Adrenal gland (tissue), 12 donors: ENCODE measurements around the gene TUBB4B. TPM values are rescaled to one million over a fixed set of nuclear protein-coding genes. Genes with fewer than 3 reads are reported as not detected.

Source experiments
- DNase-seq, 7 donors: peaks; one replicate each; pipeline ENCODE4 v3.0.0-alpha.2; 2019 to 2020
- H3K27ac ChIP-seq, 5 donors: fragments of 200-600 bp; sonication (generic) in 4 of 5; 1 replicate in 3 of 5; 2 replicates in 2 of 5; pipeline versions ENCODE4 v1.5.1 to v1.8.0; 2016 to 2020; ENCODE audit warnings: mild to moderate bottlenecking in 1 of 5
- H3K27me3 ChIP-seq: fragments of 200-600 bp; 2 replicates; pipeline ENCODE4 v1.8.0; 2021
- H3K36me3 ChIP-seq, 2 donors: fragments of 200-600 bp; replicated peaks in 1 of 2; 1 replicate in 1 of 2; 2 replicates in 1 of 2; pipeline versions ENCODE4 v1.5.1 to v1.8.0; 2018 to 2022
- H3K4me1 ChIP-seq, 2 donors: fragments of 200-600 bp; replicated peaks in 1 of 2; 1 replicate in 1 of 2; 2 replicates in 1 of 2; pipeline versions ENCODE4 v1.5.1 to v1.8.0; 2018 to 2021
- H3K4me3 ChIP-seq, 4 donors: fragments of 200-600 bp; sonication (generic) in 3 of 4; one replicate each; pipeline ENCODE4 v1.5.1; 2016 to 2018
- H3K9me3 ChIP-seq, 3 donors: fragments of 200-600 bp; sonication (generic) in 1 of 3; replicated peaks in 1 of 3; 1 replicate in 2 of 3; 2 replicates in 1 of 3; pipeline versions ENCODE4 v1.5.1 to v1.8.0; 2016 to 2021
- CTCF ChIP-seq, 6 experiments: fragments of 450-650 bp in 4 of 6; fragments of 200-600 bp in 2 of 6; sonication (generic) in 1 of 6; IDR thresholded peaks; 1 replicate in 5 of 6; 2 replicates in 1 of 6; pipeline versions ENCODE4 v1.5.1 to v1.8.0; 2016 to 2021; ENCODE audit warnings: antibody characterized with exemption in 6 of 6, mild to moderate bottlenecking in 2 of 6, moderate library complexity in 1 of 6
- POLR2A ChIP-seq, 2 donors: fragments of 450-650 bp; IDR thresholded peaks; one replicate each; pipeline ENCODE4 v1.6.1; 2017; ENCODE audit warnings: antibody characterized with exemption in 2 of 2, mild to moderate bottlenecking in 2 of 2, moderate library complexity in 1 of 2
- WGBS, 4 donors: extraction: QIAGEN DNeasy Blood & Tissue Kit in 2 of 4; methylation state at CpG; one replicate each; pipeline versions ENCODE4 v1.1.5 to v1.1.7; 2013 to 2017; 5-methylcytosine and 5-hydroxymethylcytosine counted together
- intact Hi-C, 2 donors: fragments of 100-400 bp; cut with DNase I; formaldehyde crosslinking; loops; one replicate each; pipeline versions ENCODE4 v1.14.1 to v1.15.0; 2022 to 2023
- polyA plus RNA-seq, 3 donors: library from polyadenylated mRNA; stranded (reverse); fragments of 200-250 nt in 2 of 3; fragments of 350-450 nt in 1 of 3; fragmentation: Illumina TruSeq in 1 of 3; extraction: RNeasy Lipid Tissue Mini Kit (QIAGEN cat#74804) in 1 of 3; gene quantifications; one replicate each; pipeline ENCODE4 v1.2.3, GENCODE V29; 2013 to 2014
- total RNA-seq, 9 donors: library from RNA; depleted of rRNA in 4 of 9; stranded (reverse); fragments of >200 nt in 4 of 9; fragments of 120-200 nt in 1 of 9; fragmentation: NEBNext Ultra II Directional in 1 of 9; extraction: Animal tissue kit (Norgen Biotek cat#: 25700) in 1 of 9; gene quantifications; one replicate each; pipeline versions ENCODE4 v1.1.0 to v1.2.4, GENCODE V29; 2013 to 2023
- donor health status: healthy with polysubstance abuse.
- donor health status: Bipolar disorder and iron deficiency.
- donor health status: DM: yes; HTN: yes; CAD: no.
- donor health status: DM: no; HTN: no; CAD: no.
- donor health status: DM: no; HTN: no; CAD: no.
- donor health status: DM: yes; HTN: yes; CAD: no.

Gene TUBB4B
- total and polyA plus RNA-seq, 12 donors, result 69.9 to 362 (median 151) TPM

GRCh38 chr9:137213160-137214060, 27.7 kb upstream of the TUBB4B start:
- Histone ChIP-seq H3K4me3 (no peak overlapping the region), H3K27ac (no peak overlapping the region), H3K27me3 (no peaks in the 10 kb centered on the region), H3K4me1 (peaks cover 5 to 9% of the 10 kb centered on the region in 2 donors), H3K36me3 (no peaks in the 10 kb centered on the region), H3K9me3 (no peaks in the 10 kb centered on the region)
- DNase-seq, result no peak
- TF ChIP-seq POLR2A (IDR thresholded peaks at IDR 0.05), result no peak
- TF ChIP-seq CTCF (IDR thresholded peaks at IDR 0.05), result no peak
- WGBS, 4 donors, result 88 to 94% (median 90%) methylated on average over 18 to 49 of the region's 49 CpGs
- intact Hi-C loops, result no loop called here

- Histone ChIP-seq H3K36me3 (no peaks in the 10 kb centered on the region), H3K4me3 (no peak overlapping the region), H3K27ac (no peak overlapping the region), H3K27me3 (no peaks in the 10 kb centered on the region), H3K4me1 (peaks cover 17% of the 10 kb centered on the region in 2 donors), H3K9me3 (no peaks in the 10 kb centered on the region)
- TF ChIP-seq POLR2A (IDR thresholded peaks at IDR 0.05), result no peak
- no peak for TF ChIP-seq CTCF (IDR thresholded peaks at IDR 0.05)
- 91 to 95% (median 93%) methylated on average over 10 to 19 of the region's 19 CpGs for WGBS, 4 donors
- no peak for DNase-seq
- intact Hi-C loops, result no loop called here
Measured at GRCh38 chr9:137214620-137215019, 26.5 kb upstream of the TUBB4B start.

- Histone ChIP-seq H3K9me3 (no peaks in the 10 kb centered on the region), H3K4me3 (no peak overlapping the region), H3K27me3 (no peaks in the 10 kb centered on the region), H3K36me3 (no peaks in the 10 kb centered on the region), H3K4me1 (peaks cover 17 to 18% of the 10 kb centered on the region in 2 donors), H3K27ac (no peak overlapping the region)
- no peak for DNase-seq
- intact Hi-C loops, result no loop called here
- 90 to 94% (median 92%) methylated on average over 14 to 22 of the region's 22 CpGs for WGBS, 4 donors
- TF ChIP-seq CTCF (IDR thresholded peaks at IDR 0.05) (no peak), POLR2A (IDR thresholded peaks at IDR 0.05) (no peak)
Measured at GRCh38 chr9:137215196-137215986, 25.7 kb upstream of the TUBB4B start.
